Measurements from ENCODE around the gene EXPH5.
A peak's percentile ranks its signal among the peaks of the same experiment; 100 is the strongest.

EXPH5 gene

GRCh38 chr11:108486331-108486730, 107.2 kb downstream of the EXPH5 start:
- H3K36me3 ChIP-seq (ENCODE audit: control insufficient read depth, low read depth, low read length), result peaks cover 13% of the 10 kb centered on the region
- H3K4me3 ChIP-seq (ENCODE audit: low read length), result no peak overlapping the region
- no peaks in the 10 kb centered on the region for H3K27me3 ChIP-seq (ENCODE audit: control insufficient read depth, insufficient read depth, low read length)
- no peak overlapping the region for H3K27ac ChIP-seq (ENCODE audit: low read length)
- no peaks in the 10 kb centered on the region for H3K9me3 ChIP-seq (ENCODE audit: control insufficient read depth, low read depth, low read length)
- no peaks in the 10 kb centered on the region for H3K4me1 ChIP-seq (ENCODE audit: control insufficient read depth, low read depth, low read length)
- H3K9ac ChIP-seq (ENCODE audit: low read length), result no peak overlapping the region

- peaks cover 13% of the 10 kb centered on the region for H3K36me3 ChIP-seq (ENCODE audit: control insufficient read depth, low read depth, low read length)
Measured at GRCh38 chr11:108483163-108483562, 110.4 kb downstream of the EXPH5 start.

GRCh38 chr11:108474664-108475463, 118.7 kb downstream of the EXPH5 start:
- Histone ChIP-seq H3K4me3 (ENCODE audit: low read length) (no peak overlapping the region), H3K9me3 (ENCODE audit: control insufficient read depth, low read depth, low read length) (no peaks in the 10 kb centered on the region)

More at GRCh38 chr11:108483163-108483562, 110.4 kb downstream of the EXPH5 start:
- no peaks in the 10 kb centered on the region for H3K4me1 ChIP-seq (ENCODE audit: control insufficient read depth, low read depth, low read length)
- no peak overlapping the region for H3K4me3 ChIP-seq (ENCODE audit: low read length)
- no peak overlapping the region for H3K9ac ChIP-seq (ENCODE audit: low read length)
- H3K27ac ChIP-seq (ENCODE audit: low read length), result no peak overlapping the region
- no peaks in the 10 kb centered on the region for H3K9me3 ChIP-seq (ENCODE audit: control insufficient read depth, low read depth, low read length)
- no peaks in the 10 kb centered on the region for H3K27me3 ChIP-seq (ENCODE audit: control insufficient read depth, insufficient read depth, low read length)

GRCh38 chr11:108472681-108473080, 120.9 kb downstream of the EXPH5 start:
- Histone ChIP-seq H3K27me3 (ENCODE audit: control insufficient read depth, insufficient read depth, low read length) (no peaks in the 10 kb centered on the region), H3K4me3 (ENCODE audit: low read length) (no peak overlapping the region), H3K4me1 (ENCODE audit: control insufficient read depth, low read depth, low read length) (no peaks in the 10 kb centered on the region), H3K9me3 (ENCODE audit: control insufficient read depth, low read depth, low read length) (no peaks in the 10 kb centered on the region), H3K36me3 (ENCODE audit: control insufficient read depth, low read depth, low read length) (peaks cover 16% of the 10 kb centered on the region), H3K9ac (ENCODE audit: low read length) (no peak overlapping the region), H3K27ac (ENCODE audit: low read length) (no peak overlapping the region)

More at GRCh38 chr11:108474664-108475463, 118.7 kb downstream of the EXPH5 start:
- Histone ChIP-seq H3K27ac (ENCODE audit: low read length) (no peak overlapping the region), H3K9ac (ENCODE audit: low read length) (no peak overlapping the region), H3K27me3 (ENCODE audit: control insufficient read depth, insufficient read depth, low read length) (no peaks in the 10 kb centered on the region), H3K36me3 (ENCODE audit: control insufficient read depth, low read depth, low read length) (peaks cover 16% of the 10 kb centered on the region), H3K4me1 (ENCODE audit: control insufficient read depth, low read depth, low read length) (no peaks in the 10 kb centered on the region)

- Histone ChIP-seq H3K27ac (ENCODE audit: low read length) (no peak overlapping the region), H3K9ac (ENCODE audit: low read length) (no peak overlapping the region), H3K4me3 (ENCODE audit: low read length) (no peak overlapping the region)
Measured at GRCh38 chr11:108468478-108468864, 125.1 kb downstream of the EXPH5 start.

GRCh38 chr11:108467091-108467823, 126.3 kb downstream of the EXPH5 start, which contains the start of gene C11orf65:
C11orf65 (minus strand) TSS chr11:108467529; CDS start chr11:108461559, 5,970 bp downstream.
- H3K9me3 ChIP-seq (ENCODE audit: control insufficient read depth, low read depth, low read length), result no peaks in the 10 kb centered on the region
- H3K36me3 ChIP-seq (ENCODE audit: control insufficient read depth, low read depth, low read length), result no peaks in the 10 kb centered on the region
- H3K27me3 ChIP-seq (ENCODE audit: control insufficient read depth, insufficient read depth, low read length), result no peaks in the 10 kb centered on the region
- peak within 1 kb of the TSS; percentile 82 for H3K4me3 ChIP-seq (ENCODE audit: low read length)
- H3K9ac ChIP-seq (ENCODE audit: low read length), result peak within 1 kb of the TSS; percentile 90
- H3K27ac ChIP-seq (ENCODE audit: low read length), result peak within 1 kb of the TSS; percentile 89
- no peaks in the 10 kb centered on the region for H3K4me1 ChIP-seq (ENCODE audit: control insufficient read depth, low read depth, low read length)

More at GRCh38 chr11:108468478-108468864, 125.1 kb downstream of the EXPH5 start:
- peaks cover under 1% of the 10 kb centered on the region for H3K36me3 ChIP-seq (ENCODE audit: control insufficient read depth, low read depth, low read length)
- H3K4me1 ChIP-seq (ENCODE audit: control insufficient read depth, low read depth, low read length), result no peaks in the 10 kb centered on the region
- no peaks in the 10 kb centered on the region for H3K27me3 ChIP-seq (ENCODE audit: control insufficient read depth, insufficient read depth, low read length)
- H3K9me3 ChIP-seq (ENCODE audit: control insufficient read depth, low read depth, low read length), result no peaks in the 10 kb centered on the region

- Histone ChIP-seq H3K9me3 (ENCODE audit: control insufficient read depth, low read depth, low read length) (no peaks in the 10 kb centered on the region), H3K4me1 (ENCODE audit: control insufficient read depth, low read depth, low read length) (no peaks in the 10 kb centered on the region), H3K27ac (ENCODE audit: low read length) (no peak overlapping the region), H3K9ac (ENCODE audit: low read length) (peak overlapping the region; percentile 90), H3K4me3 (ENCODE audit: low read length) (peak overlapping the region; percentile 82), H3K27me3 (ENCODE audit: control insufficient read depth, insufficient read depth, low read length) (no peaks in the 10 kb centered on the region), H3K36me3 (ENCODE audit: control insufficient read depth, low read depth, low read length) (no peaks in the 10 kb centered on the region)
Measured at GRCh38 chr11:108466405-108466804, 127.2 kb downstream of the EXPH5 start.
